ENCODE results near the gene DDX43.
A peak's percentile ranks its signal among the peaks of the same experiment; 100 is the strongest.

DDX43 gene

DNA sequence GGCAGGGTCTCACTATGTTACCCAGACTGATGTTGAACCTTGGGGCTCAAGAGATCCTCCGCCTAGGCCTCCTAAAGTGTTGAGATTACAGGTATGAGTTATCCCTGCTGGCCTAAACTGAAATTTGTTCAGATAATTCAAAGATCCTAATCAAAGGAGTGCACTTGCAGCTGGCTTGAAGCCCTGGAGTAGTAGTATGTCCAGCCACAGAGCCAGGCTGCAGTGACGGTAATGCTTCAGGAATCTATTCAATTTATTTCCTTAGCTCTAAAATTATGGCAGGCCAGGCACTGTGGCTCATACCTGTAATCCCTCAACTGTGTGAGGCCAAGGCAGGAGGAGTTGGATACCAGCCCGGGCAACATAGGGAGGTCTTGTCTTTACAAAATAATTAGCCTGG, 1.4 kb upstream of the DDX43 start:
- H3K27me3 ChIP-seq (ENCODE audit: insufficient read depth, low read length), result no peaks in the 10 kb centered on the region
- H2AK5ac ChIP-seq (ENCODE audit: low read length), result no peak overlapping the region
- H4K8ac ChIP-seq (ENCODE audit: low read depth, low read length), result no peak overlapping the region
- no peak overlapping the region for H4K91ac ChIP-seq (ENCODE audit: low read depth, low read length)
- H3K36me3 ChIP-seq (ENCODE audit: control insufficient read depth in 1 of 2, insufficient read depth in 2 of 2, low read length in 2 of 2), result no peaks in the 10 kb centered on the region
- no peak overlapping the region for H4K12ac ChIP-seq (ENCODE audit: low read depth, low read length)
- no peak overlapping the region for H3K14ac ChIP-seq (ENCODE audit: low read length)
- H3K18ac ChIP-seq (ENCODE audit: low read length), result no peak overlapping the region
- H2BK12ac ChIP-seq (ENCODE audit: low read length), result no peak overlapping the region
- no peak overlapping the region for H3K4me3 ChIP-seq (ENCODE audit: low read depth, low read length)
- no peak overlapping the region for H2BK120ac ChIP-seq (ENCODE audit: insufficient read depth, low read length, poor library complexity)
- no peak overlapping the region for H2BK5ac ChIP-seq (ENCODE audit: low read depth, low read length, poor library complexity)
- H3K4me1 ChIP-seq (ENCODE audit: control insufficient read depth in 1 of 2, insufficient read depth in 2 of 2, low read length in 2 of 2), result no peaks in the 10 kb centered on the region
- H3K9ac ChIP-seq (ENCODE audit: low read length), result no peak overlapping the region
- H3K4me2 ChIP-seq (ENCODE audit: low read length), result no peak overlapping the region
- H3K9me3 ChIP-seq (ENCODE audit: insufficient read depth, low read depth, low read length), result peaks cover 5% of the 10 kb centered on the region
- H3K4ac ChIP-seq (ENCODE audit: low read depth, low read length), result no peak overlapping the region
- H3K23ac ChIP-seq (ENCODE audit: low read length), result no peak overlapping the region
- no CpG with 5 or more reads among the region's 3 CpGs for WGBS (ENCODE audit: extremely low coverage, insufficient coverage, insufficient read length)
- H3K27ac ChIP-seq (ENCODE audit: low read depth, low read length), result no peak overlapping the region
- H2AFZ ChIP-seq (ENCODE audit: insufficient read depth, low read length, poor library complexity), result no peak overlapping the region
- H3K79me1 ChIP-seq (ENCODE audit: low read length), result peaks cover 2% of the 10 kb centered on the region
- peak; percentile 82 to 87 for DNase-seq
- no peaks in the 10 kb centered on the region for H3K79me2 ChIP-seq (ENCODE audit: control insufficient read depth, insufficient read depth, low read length, poor library complexity)

GRCh38 chr6:73395875-73396274, 1.2 kb downstream of the DDX43 start:
- no CpG with 5 or more reads among the region's 10 CpGs for WGBS (ENCODE audit: extremely low coverage, insufficient coverage, insufficient read length)
- no peak for DNase-seq

DNA sequence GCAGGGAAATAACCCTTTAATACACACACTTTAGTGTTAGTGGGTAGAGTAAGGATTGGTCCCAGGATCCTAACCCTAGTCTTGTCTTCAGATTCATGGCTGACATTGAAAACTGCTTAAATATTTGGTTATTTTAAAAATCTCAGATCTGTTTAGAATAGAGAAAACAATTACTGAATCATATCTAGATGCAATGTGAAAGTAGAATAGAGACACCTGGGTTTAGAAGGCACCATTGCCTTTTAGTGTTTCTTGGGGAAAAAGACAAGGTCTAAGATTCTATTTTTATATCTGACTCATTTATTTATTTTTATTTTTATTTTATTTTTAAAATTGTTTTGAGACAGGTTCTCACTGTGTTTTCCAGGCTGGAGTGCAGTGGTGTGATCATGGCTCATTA, 6.0 kb downstream of the DDX43 start:
- Histone ChIP-seq H3K9ac (ENCODE audit: low read length) (no peak overlapping the region), H3K27me3 (ENCODE audit: insufficient read depth, low read length) (no peaks in the 10 kb centered on the region), H4K12ac (ENCODE audit: low read depth, low read length) (no peak overlapping the region), H3K27ac (ENCODE audit: low read depth, low read length) (no peak overlapping the region), H2BK12ac (ENCODE audit: low read length) (no peak overlapping the region), H2AFZ (ENCODE audit: insufficient read depth, low read length, poor library complexity) (no peak overlapping the region), H3K36me3 (ENCODE audit: control insufficient read depth in 1 of 2, insufficient read depth in 2 of 2, low read length in 2 of 2) (no peaks in the 10 kb centered on the region), H2BK5ac (ENCODE audit: low read depth, low read length, poor library complexity) (no peak overlapping the region), H3K79me2 (ENCODE audit: control insufficient read depth, insufficient read depth, low read length, poor library complexity) (no peaks in the 10 kb centered on the region), H2AK5ac (ENCODE audit: low read length) (no peak overlapping the region), H3K79me1 (ENCODE audit: low read length) (no peaks in the 10 kb centered on the region), H4K8ac (ENCODE audit: low read depth, low read length) (no peak overlapping the region), H3K4ac (ENCODE audit: low read depth, low read length) (no peak overlapping the region), H3K18ac (ENCODE audit: low read length) (no peak overlapping the region), H3K4me2 (ENCODE audit: low read length) (no peak overlapping the region), H3K4me1 (ENCODE audit: control insufficient read depth in 1 of 2, insufficient read depth in 2 of 2, low read length in 2 of 2) (no peaks in the 10 kb centered on the region), H4K91ac (ENCODE audit: low read depth, low read length) (no peak overlapping the region), H3K9me3 (ENCODE audit: insufficient read depth, low read depth, low read length) (no peaks in the 10 kb centered on the region), H3K23ac (ENCODE audit: low read length) (no peak overlapping the region), H2BK120ac (ENCODE audit: insufficient read depth, low read length, poor library complexity) (no peak overlapping the region), H3K14ac (ENCODE audit: low read length) (no peak overlapping the region), H3K4me3 (ENCODE audit: low read depth, low read length) (no peak overlapping the region)
- no peak for DNase-seq

More at GRCh38 chr6:73395875-73396274, 1.2 kb downstream of the DDX43 start:
- Histone ChIP-seq H4K12ac (ENCODE audit: low read depth, low read length) (no peak overlapping the region), H3K23ac (ENCODE audit: low read length) (no peak overlapping the region), H4K8ac (ENCODE audit: low read depth, low read length) (no peak overlapping the region), H3K14ac (ENCODE audit: low read length) (no peak overlapping the region), H4K91ac (ENCODE audit: low read depth, low read length) (no peak overlapping the region), H3K27ac (ENCODE audit: low read depth, low read length) (no peak overlapping the region), H3K27me3 (ENCODE audit: insufficient read depth, low read length) (no peaks in the 10 kb centered on the region), H3K4me2 (ENCODE audit: low read length) (no peak overlapping the region), H3K9ac (ENCODE audit: low read length) (no peak overlapping the region), H3K36me3 (ENCODE audit: control insufficient read depth in 1 of 2, insufficient read depth in 2 of 2, low read length in 2 of 2) (no peaks in the 10 kb centered on the region), H2BK12ac (ENCODE audit: low read length) (no peak overlapping the region), H3K79me1 (ENCODE audit: low read length) (no peaks in the 10 kb centered on the region), H3K4me1 (ENCODE audit: control insufficient read depth in 1 of 2, insufficient read depth in 2 of 2, low read length in 2 of 2) (no peaks in the 10 kb centered on the region), H3K4me3 (ENCODE audit: low read depth, low read length) (no peak overlapping the region), H3K79me2 (ENCODE audit: control insufficient read depth, insufficient read depth, low read length, poor library complexity) (no peaks in the 10 kb centered on the region), H2AK5ac (ENCODE audit: low read length) (no peak overlapping the region), H2BK5ac (ENCODE audit: low read depth, low read length, poor library complexity) (no peak overlapping the region), H2AFZ (ENCODE audit: insufficient read depth, low read length, poor library complexity) (no peak overlapping the region), H3K18ac (ENCODE audit: low read length) (no peak overlapping the region), H2BK120ac (ENCODE audit: insufficient read depth, low read length, poor library complexity) (no peak overlapping the region), H3K4ac (ENCODE audit: low read depth, low read length) (no peak overlapping the region), H3K9me3 (ENCODE audit: insufficient read depth, low read depth, low read length) (peaks cover 5% of the 10 kb centered on the region)

- no peak overlapping the region for H4K91ac ChIP-seq (ENCODE audit: low read depth, low read length)
- no peak overlapping the region for H2BK12ac ChIP-seq (ENCODE audit: low read length)
- no peak overlapping the region for H3K23ac ChIP-seq (ENCODE audit: low read length)
- no peak overlapping the region for H3K18ac ChIP-seq (ENCODE audit: low read length)
- H3K4ac ChIP-seq (ENCODE audit: low read depth, low read length), result no peak overlapping the region
- H3K79me1 ChIP-seq (ENCODE audit: low read length), result no peaks in the 10 kb centered on the region
- WGBS (ENCODE audit: extremely low coverage, insufficient coverage, insufficient read length), result no CpG with 5 or more reads among the region's 1 CpG
- no peaks in the 10 kb centered on the region for H3K4me1 ChIP-seq (ENCODE audit: control insufficient read depth in 1 of 2, insufficient read depth in 2 of 2, low read length in 2 of 2)
- no peak overlapping the region for H2AFZ ChIP-seq (ENCODE audit: insufficient read depth, low read length, poor library complexity)
- no peak overlapping the region for H2BK5ac ChIP-seq (ENCODE audit: low read depth, low read length, poor library complexity)
- H3K36me3 ChIP-seq (ENCODE audit: control insufficient read depth in 1 of 2, insufficient read depth in 2 of 2, low read length in 2 of 2), result no peaks in the 10 kb centered on the region
- no peak overlapping the region for H3K9ac ChIP-seq (ENCODE audit: low read length)
- H2BK120ac ChIP-seq (ENCODE audit: insufficient read depth, low read length, poor library complexity), result no peak overlapping the region
- no peaks in the 10 kb centered on the region for H3K79me2 ChIP-seq (ENCODE audit: control insufficient read depth, insufficient read depth, low read length, poor library complexity)
- H3K14ac ChIP-seq (ENCODE audit: low read length), result no peak overlapping the region
- H4K12ac ChIP-seq (ENCODE audit: low read depth, low read length), result no peak overlapping the region
- DNase-seq, result no peak
- no peak overlapping the region for H3K4me3 ChIP-seq (ENCODE audit: low read depth, low read length)
- no peaks in the 10 kb centered on the region for H3K27me3 ChIP-seq (ENCODE audit: insufficient read depth, low read length)
- H4K8ac ChIP-seq (ENCODE audit: low read depth, low read length), result no peak overlapping the region
- H3K9me3 ChIP-seq (ENCODE audit: insufficient read depth, low read depth, low read length), result no peaks in the 10 kb centered on the region
- H2AK5ac ChIP-seq (ENCODE audit: low read length), result no peak overlapping the region
- no peak overlapping the region for H3K4me2 ChIP-seq (ENCODE audit: low read length)
- no peak overlapping the region for H3K27ac ChIP-seq (ENCODE audit: low read depth, low read length)
Observed at GRCh38 chr6:73409395-73409794, 14.8 kb downstream of the DDX43 start.

Measured in trophoblast cell (in vitro differentiated cells and primary cell).